NCI-H2196 treated with DMSO at 0.1 percent for 48 hours (cell line): ENCODE measurements around the gene STX8.

ENCODE experiments used
- DNase-seq: peaks from one replicate; lab custom pipeline; 2025; ENCODE audit not compliant: unreplicated experiment; lab: John Stamatoyannopoulos, UW

The STX8 gene

DNA sequence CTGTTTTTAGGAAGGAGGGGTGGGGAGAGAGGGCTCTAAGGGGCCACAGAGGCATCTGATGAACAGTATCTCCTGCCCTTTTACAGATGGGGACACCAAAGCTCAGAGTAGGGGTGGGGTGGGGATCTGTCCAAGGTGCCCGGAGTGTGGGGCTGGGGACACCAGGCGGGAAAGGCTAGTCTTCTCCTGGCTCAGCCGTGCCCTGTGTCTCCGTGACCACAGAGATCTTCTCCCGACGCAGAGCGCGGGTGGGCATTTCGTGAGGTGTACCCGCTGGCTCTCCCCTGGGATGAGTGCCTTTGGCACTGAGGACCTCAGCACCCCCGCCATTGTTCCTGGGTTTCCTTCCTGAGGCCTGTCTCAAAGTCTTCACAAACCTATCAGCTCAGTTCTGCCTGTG, 344.8 kb downstream of the STX8 start:
- no peak for DNase-seq

DNA sequence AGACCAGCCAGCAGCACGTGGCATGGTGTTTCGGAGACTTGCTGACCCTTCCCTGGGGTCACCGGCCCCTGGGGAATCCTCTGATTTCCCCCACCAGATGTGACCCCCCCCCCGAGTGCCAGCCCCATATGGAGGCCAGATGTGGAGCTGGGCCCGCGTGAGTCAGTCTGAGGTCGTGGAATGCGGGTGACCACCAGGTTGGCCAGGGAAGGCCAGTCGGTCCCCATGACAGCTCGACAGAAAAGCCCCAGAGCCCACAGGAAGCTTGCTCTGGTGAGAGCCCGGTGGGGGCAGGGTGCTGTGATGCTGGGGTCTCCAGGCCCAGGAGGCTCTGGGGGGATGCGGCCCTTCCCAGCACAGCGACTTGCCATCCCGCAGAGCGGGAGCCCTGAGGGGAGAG, 345.3 kb downstream of the STX8 start:
- no peak for DNase-seq

GRCh38 chr17:9229826-9230201, 345.8 kb downstream of the STX8 start:
- DNase-seq = no peak

DNA sequence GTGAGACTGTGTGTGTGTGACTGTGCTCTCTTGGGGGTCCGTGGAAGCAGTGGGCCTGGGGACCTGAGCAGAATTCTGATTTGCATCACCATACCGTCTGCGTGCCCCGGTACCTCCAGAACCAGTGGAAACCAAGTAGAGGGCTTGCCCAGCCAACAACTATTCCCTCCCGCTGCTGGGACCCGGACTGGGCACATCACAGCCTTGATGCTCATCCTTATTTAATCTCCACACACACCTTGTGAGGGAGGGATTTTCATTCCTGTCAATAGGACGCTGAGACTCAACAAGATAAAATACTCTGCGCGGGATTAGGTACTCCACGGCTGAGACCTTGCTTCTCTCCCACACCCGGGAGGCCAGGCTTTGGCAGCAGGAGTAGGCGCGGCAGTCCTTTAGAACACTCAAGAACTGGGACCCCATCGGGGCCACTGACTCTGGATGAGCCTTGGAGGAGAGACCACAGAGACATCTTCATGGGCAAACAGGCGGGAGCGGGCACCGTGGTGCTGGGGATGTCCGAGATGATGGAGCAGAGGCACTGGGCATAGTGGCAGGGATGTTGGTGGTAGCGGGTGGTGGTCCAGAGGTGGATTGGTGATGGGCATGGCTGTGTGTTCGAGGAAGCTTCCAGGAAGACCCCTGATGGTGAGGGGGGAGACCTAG, 346.3 kb downstream of the STX8 start:
- DNase-seq = no peak

DNA sequence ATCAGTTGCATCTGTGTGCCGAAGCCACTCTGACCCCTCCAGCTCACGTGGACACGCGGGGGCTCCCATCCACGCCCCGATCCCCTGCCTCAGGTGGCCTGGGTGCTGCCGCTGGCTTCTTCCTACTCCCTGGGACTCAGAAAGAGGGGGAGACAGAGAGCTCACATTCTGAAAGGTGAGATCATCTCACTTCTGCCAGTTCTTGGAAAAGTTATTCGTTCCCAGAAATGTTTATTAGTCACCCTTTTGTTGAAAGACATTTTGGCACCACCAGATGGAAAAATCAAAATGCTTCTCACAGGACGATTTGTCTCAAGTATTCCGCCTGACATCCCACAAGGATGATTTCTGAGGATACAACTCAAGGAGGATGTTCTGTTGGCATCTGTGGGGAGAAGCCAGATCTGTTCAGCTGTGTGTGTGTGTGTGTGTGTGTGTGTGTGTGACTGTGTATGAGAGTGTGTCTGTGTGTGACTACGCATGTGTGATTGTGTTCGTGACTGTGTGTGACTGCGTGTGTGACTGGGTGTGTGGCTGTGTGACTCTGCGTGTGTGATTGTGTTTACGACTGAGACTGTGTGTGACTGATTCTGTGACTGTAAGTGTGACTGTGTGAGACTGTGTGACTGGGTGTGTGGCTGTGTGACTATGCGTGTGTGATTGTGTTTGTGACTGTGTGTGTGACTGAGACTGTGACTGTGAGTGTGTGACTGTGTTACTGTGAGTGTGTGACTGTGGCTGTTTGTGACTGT, 347.0 kb downstream of the STX8 start:
- DNase-seq = no peak

DNA sequence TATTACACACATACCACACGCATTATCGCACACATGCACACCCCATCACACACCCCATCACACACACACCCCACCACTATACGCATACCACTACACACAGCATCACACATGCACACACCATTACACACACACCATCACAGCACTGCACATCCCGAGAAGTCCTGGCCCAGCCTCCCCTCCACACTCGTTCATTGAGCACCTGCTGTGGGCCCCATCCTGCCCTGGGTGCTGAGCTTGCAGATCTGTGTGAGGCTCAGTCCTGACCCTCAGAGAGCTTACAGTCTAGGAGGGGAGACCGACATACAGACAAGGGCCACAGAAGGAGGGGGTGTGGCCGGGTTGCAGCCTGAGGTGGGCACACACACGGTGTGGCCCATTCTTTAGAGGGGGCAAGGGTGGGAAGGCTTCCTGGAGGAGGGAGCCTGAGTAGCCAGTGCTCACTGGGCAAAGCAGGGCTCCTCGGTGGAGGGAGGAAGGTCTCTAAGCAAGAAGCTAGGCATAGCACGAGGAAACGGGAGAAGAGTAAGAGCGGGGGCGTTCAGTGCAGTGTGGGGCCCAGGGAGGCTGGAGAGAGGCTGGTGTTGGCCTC, 347.7 kb downstream of the STX8 start:
- no peak for DNase-seq

DNA sequence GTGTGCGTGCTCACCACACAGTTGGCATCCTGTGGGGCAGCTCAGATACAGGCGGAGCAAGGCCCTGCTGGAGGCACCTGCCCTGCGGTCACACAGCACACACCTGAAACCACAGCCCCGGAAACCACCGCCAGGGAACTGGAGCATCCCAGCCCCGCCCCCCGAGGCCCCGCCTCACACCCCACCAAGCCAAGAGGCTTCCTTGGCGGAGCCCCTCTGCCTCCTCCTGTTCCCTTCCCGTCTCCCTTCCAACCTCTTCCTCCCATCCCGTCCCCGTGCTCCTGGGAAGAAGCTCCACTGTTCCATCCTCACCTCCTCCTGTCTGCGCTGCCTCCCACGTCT, 348.9 kb downstream of the STX8 start:
- no peak for DNase-seq

- DNase-seq = no peak
These were observed 349.4 kb downstream of the STX8 start for GRCh38 chr17:9226130-9226793.

DNA sequence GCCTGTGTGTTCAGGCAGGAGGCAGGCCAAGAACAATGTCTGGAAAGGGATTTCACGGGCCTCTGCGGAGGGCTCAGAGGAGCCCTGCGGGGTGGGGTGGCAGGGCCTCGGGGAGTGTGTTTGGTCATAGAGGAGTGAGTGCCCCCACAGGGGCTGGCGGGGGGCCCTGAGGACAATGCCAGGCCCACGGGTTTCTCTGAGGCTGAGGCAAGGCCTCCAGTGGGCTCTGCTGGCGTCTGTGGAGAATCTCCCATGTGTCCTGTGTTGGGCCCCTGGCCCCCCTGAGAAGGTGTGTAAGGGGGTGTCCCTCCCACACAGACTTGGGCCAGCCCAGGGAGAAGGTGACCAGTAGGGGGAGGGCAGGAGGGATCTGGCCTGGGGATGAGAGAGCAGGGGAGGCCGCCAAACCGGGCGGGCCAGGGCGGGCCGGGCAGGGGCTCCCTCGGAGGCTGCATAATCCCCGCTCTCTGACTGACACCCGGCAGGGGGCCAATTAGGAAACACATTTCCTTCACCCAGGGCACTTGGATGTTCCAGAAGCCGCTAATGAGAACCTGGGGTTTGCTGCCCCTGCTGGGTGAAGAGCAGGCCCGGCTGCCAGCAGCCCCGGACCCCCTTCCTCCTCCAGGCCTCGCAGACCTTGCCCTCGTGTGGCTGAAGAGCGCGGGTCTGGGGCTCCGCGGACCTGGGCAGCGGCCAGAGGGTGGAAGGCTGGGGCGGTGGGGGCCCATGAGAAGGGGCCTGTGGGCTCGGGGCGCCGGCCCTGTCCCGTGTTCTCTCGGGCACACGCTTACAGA, 350.1 kb downstream of the STX8 start:
- DNase-seq = no peak

GRCh38 chr17:9224485-9224884, 351.1 kb downstream of the STX8 start:
- DNase-seq = no peak

DNA sequence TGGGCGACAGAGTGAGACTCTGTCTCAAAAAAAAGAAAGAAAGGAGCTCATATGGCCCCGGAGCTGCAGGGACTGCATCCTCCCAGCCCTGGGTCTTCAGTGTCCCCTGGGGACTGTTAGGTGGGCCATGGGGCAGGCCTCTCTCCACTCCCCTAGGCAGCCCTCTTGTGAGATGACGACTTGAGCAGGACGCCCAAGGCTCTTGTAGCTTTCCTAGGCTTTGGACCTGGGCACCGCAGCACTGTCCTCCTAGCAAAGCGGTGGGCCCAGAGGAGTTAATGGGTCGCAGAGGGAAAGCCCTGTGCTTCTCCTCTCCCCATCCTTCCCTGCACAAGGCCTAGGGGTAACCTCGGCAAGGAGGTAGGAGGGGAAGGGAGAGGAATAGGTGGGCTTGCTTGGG, 352.1 kb downstream of the STX8 start:
- no peak for DNase-seq

- no peak for DNase-seq
These were observed 353.8 kb downstream of the STX8 start for GRCh38 chr17:9221922-9222180.

DNA sequence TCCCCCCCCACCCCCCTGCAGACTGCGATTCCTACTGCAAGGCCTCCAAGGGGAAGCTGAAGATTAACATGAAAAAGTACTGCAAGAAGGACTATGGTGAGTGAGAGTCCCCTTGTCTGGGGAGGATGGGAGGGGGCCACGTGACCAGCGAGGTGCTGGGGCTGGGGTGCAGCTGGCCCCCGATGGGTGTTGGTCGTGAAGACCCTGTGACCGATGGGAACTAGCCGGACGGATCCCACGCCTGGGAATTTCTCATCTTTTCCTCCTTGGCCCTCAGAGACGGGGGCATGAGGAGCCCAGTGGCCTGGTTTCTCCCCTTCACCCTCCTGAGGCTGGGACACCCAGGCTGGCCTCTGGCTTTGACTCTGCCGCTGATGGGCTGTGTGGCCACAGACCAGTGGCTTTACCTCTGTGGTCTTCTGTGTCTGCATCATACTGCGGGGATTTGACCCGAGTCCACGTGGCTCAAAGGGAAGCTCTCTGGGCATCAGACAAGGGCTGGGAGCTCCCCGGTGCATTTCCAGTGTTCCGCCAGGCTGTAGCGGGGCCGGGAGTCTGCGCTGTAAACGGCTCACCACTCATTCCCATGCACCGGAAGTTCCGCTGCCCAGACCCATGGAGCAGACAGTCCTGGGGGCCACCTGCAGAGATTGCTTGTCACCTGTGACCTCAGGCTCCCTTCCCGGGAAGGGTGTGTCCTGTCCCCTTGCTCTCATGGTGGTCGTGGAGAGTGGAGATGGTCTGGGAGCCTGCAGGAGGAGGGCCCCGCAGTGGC, 354.3 kb downstream of the STX8 start:
- DNase-seq = no peak

GRCh38 chr17:9220398-9221146, 355.0 kb downstream of the STX8 start:
- no peak for DNase-seq

GRCh38 chr17:9219631-9220397, 355.8 kb downstream of the STX8 start:
- no peak for DNase-seq

- no peak for DNase-seq
These were observed 356.7 kb downstream of the STX8 start for GRCh38 chr17:9218911-9219310.

DNA sequence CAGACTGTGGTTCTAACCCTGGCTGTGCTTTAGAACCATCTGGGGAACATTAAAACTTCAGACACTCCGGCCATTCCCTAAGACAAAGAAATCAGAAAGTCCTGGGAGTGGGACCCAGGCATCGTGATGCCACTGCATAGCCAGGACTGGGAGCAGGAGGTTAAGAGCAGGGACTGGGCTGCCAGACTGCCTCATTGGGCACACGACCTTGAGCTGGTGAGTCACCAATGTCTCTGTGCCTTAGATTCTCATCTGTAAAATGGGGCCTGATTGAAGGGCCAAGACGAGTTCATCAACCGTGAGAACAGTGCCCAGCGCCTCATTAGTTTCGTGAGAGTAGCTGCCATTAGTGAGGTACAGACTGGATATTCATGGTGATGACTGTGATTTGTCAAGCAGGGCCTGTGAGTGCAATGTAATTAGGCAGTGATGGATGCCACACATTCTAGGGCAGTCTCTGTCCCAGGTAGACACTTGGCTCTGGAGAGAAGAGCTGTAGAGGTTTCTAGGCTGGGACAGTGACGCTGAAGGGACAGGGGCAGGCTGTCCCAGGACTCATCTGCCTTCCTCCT, 357.5 kb downstream of the STX8 start:
- DNase-seq = no peak

- no peak for DNase-seq
These were observed 358.2 kb downstream of the STX8 start for GRCh38 chr17:9217151-9218056.
